Right lobe of liver (tissue), 4 donors: ENCODE measurements around the gene CDCA7L.

Experiments
- CTCF ChIP-seq, 4 donors: fragments of 200-600 bp in 3 of 4; fragments of 450-650 bp in 1 of 4; IDR thresholded peaks; one replicate each; pipeline versions ENCODE4 v1.5.1 to v1.8.0; 2016 to 2022; ENCODE audit warnings: antibody characterized with exemption in 4 of 4, mild to moderate bottlenecking in 2 of 4
- POLR2A ChIP-seq: fragments of 450-650 bp; IDR thresholded peaks from one replicate; pipeline ENCODE4 v1.6.1; 2017; ENCODE audit warnings: antibody characterized with exemption, mild to moderate bottlenecking
- donor health status: DM: no; HTN: no; CAD: no.
- donor health status: DM: no; HTN: no; CAD: no.
- donor health status: DM: no; HTN: yes; CAD: no.

GRCh38 chr7:21911341-21911875 lies 34.3 kb downstream of the CDCA7L start:
- TF ChIP-seq CTCF (IDR thresholded peaks at IDR 0.05) (no peak), POLR2A (no peak)
